ENCODE data around the gene HIVEP1. TPM values are rescaled to one million over a fixed set of nuclear protein-coding genes. Genes with fewer than 3 reads are reported as not detected.

The HIVEP1 gene
- total RNA-seq, 1 experiment from 2014 or later: 16.7 TPM

DNA sequence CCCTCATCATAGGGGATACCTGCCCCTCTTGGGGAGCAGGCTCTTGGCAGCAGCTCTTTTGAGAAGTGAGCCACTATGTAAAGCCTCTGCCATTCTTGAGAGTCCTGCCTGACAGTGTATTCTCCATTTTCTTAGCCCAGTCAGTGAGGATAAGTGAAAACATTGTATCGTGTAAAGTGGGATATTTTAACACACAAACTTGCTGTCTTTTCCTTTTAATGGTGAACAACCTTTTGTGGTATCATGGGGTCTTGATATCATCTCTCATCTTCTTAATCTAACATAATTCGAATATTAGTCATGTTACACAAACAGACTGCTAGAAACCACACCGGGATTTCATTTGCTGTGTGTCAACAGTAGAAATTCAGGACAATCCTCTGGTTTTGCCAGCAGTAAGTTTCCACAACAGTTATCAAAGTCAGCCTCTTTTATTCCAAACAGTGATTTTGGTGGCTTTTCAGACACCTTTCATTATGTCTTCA, 136.2 kb downstream of the HIVEP1 start:
- ChIA-PET CTCF (no interaction called here), POLR2A (no interaction called here)
- no peak for DNase-seq (ENCODE audit: low read depth, low spot score)

GRCh38 chr6:12148841-12149240, 136.7 kb downstream of the HIVEP1 start:
- H3K36me3 ChIP-seq (ENCODE audit: control insufficient read depth, insufficient read depth, low read length): no peaks in the 10 kb centered on the region
- ATAC-seq (peak; percentile 35; the same call in 1 of the 2 replicates), DNase-seq (ENCODE audit: low read depth, low spot score) (no peak)
- in situ Hi-C loops (cut with HindIII; ENCODE audit: low pct_unique_long_range_greater_than_20kb, low sequenced_read_pairs) (no loop called here), intact Hi-C loops (cut with micrococcal nuclease; ENCODE audit: unreplicated experiment) (loop anchor here (5.0 to 10.0 kb wide), 2 partner anchors 458 to 494 kb away; no protein-coding TSS in a partner anchor)
- H3K27ac ChIP-seq (ENCODE audit: low read length): peak overlapping the region; percentile 65; the same call in 1 of the 2 replicates
- CTCF ChIA-PET: no interaction called here
- H3K4me1 ChIP-seq (ENCODE audit: control insufficient read depth, insufficient read depth, low read length): peaks cover 24% of the 10 kb centered on the region
- POLR2A ChIA-PET: no interaction called here
- no peaks in the 10 kb centered on the region for H3K27me3 ChIP-seq (ENCODE audit: control insufficient read depth, insufficient read depth, low read length)
- no TSS peak for BruUV-seq (replicated peaks)
- no peaks in the 10 kb centered on the region for H3K9me3 ChIP-seq (ENCODE audit: control insufficient read depth, insufficient read depth, low read depth, low read length)
- H3K4me3 ChIP-seq (ENCODE audit: low read depth in 2 of 2, low read length in 2 of 2): no peak overlapping the region
- TF ChIP-seq POLR2AphosphoS5 (IDR thresholded peaks at IDR 0.05; ENCODE audit: low read depth, low read length) (no peak), REST (IDR thresholded peaks at IDR 0.05; ENCODE audit: insufficient read depth in 1 of 2, low read depth in 2 of 2, low read length in 1 of 2) (no peak), SIN3A (IDR thresholded peaks at IDR 0.05; ENCODE audit: borderline replicate concordance, insufficient read depth, low read depth, low read length) (no peak), CTCF (IDR thresholded peaks at IDR 0.05) (no peak), TCF7L2 (IDR thresholded peaks at IDR 0.05; ENCODE audit: low read depth, low read length) (no peak)

More for the DNA sequence above, 136.2 kb downstream of the HIVEP1 start:
- Histone ChIP-seq H3K27ac (ENCODE audit: low read length) (peak overlapping the region; percentile 65; the same call in 1 of the 2 replicates), H3K9me3 (ENCODE audit: control insufficient read depth, insufficient read depth, low read depth, low read length) (no peaks in the 10 kb centered on the region), H3K4me3 (ENCODE audit: low read depth in 2 of 2, low read length in 2 of 2) (no peak overlapping the region), H3K27me3 (ENCODE audit: control insufficient read depth, insufficient read depth, low read length) (no peaks in the 10 kb centered on the region), H3K4me1 (ENCODE audit: control insufficient read depth, insufficient read depth, low read length) (peaks cover 24% of the 10 kb centered on the region), H3K36me3 (ENCODE audit: control insufficient read depth, insufficient read depth, low read length) (no peaks in the 10 kb centered on the region)
- peak; percentile 83 for ATAC-seq
- intact Hi-C loops (cut with micrococcal nuclease; ENCODE audit: unreplicated experiment): loop anchor here (5.0 to 10.0 kb wide), 2 partner anchors 459 to 494 kb away; no protein-coding TSS in a partner anchor
- no TSS peak for BruUV-seq (replicated peaks)
- in situ Hi-C loops (cut with HindIII; ENCODE audit: low pct_unique_long_range_greater_than_20kb, low sequenced_read_pairs): no loop called here
- TF ChIP-seq POLR2AphosphoS5 (IDR thresholded peaks at IDR 0.05; ENCODE audit: low read depth, low read length) (no peak), CTCF (IDR thresholded peaks at IDR 0.05) (no peak), REST (IDR thresholded peaks at IDR 0.05; ENCODE audit: insufficient read depth in 1 of 2, low read depth in 2 of 2, low read length in 1 of 2) (no peak), SIN3A (IDR thresholded peaks at IDR 0.05; ENCODE audit: borderline replicate concordance, insufficient read depth, low read depth, low read length) (no peak), TCF7L2 (IDR thresholded peaks at IDR 0.05; ENCODE audit: low read depth, low read length) (no peak)

Data from Panc1 (cell line).